ENCODE measurements around the gene FAM180B. TPM values are rescaled to one million over a fixed set of nuclear protein-coding genes. Genes with fewer than 3 reads are reported as not detected.
"Not testable (repeated sequence)": the region's sequence is repeated elsewhere in the genome, so short reads cannot be mapped to it uniquely, and the experiment has no call there.

The FAM180B gene
- total and polyA plus RNA-seq, 2 donors (not counting 1 experiment from before 2014, with no cell fraction given) = not detected

DNA sequence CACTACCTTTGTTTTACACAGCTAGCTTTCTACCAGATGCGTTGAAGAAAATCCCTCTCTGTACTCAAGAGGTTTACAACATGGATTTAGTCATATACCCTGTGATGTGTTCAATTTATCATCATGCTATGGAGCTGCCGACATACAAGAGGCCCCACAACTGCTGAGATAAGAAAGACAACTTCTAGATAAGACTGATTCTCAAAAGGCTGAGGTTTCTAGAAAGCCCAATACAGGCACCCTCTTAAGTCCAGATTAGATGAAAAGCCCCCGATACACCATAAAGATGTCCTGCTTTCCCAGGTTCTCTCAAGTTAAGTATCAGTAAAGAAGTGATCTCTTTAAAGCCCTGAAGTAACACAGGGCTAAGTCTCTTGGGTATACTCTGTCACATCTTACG, 41.5 kb downstream of the FAM180B start:
- TF ChIP-seq, protein P1, sequence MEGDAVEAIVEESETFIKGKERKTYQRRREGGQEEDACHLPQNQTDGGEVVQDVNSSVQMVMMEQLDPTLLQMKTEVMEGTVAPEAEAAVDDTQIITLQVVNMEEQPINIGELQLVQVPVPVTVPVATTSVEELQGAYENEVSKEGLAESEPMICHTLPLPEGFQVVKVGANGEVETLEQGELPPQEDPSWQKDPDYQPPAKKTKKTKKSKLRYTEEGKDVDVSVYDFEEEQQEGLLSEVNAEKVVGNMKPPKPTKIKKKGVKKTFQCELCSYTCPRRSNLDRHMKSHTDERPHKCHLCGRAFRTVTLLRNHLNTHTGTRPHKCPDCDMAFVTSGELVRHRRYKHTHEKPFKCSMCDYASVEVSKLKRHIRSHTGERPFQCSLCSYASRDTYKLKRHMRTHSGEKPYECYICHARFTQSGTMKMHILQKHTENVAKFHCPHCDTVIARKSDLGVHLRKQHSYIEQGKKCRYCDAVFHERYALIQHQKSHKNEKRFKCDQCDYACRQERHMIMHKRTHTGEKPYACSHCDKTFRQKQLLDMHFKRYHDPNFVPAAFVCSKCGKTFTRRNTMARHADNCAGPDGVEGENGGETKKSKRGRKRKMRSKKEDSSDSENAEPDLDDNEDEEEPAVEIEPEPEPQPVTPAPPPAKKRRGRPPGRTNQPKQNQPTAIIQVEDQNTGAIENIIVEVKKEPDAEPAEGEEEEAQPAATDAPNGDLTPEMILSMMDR (conservative IDR thresholded peaks at IDR 0.05 in 1 of 2, IDR thresholded peaks at IDR 0.05 in 1 of 2; ENCODE audit: low read depth in 1 of 2, low read length in 2 of 2) = no peak
- TF ChIP-seq EZH2 (IDR thresholded peaks at IDR 0.05; ENCODE audit: low read length, missing control alignments) = no peak
- Histone ChIP-seq H3K9ac (ENCODE audit: insufficient read depth, low read length) (no peak overlapping the region), H3K36me3 (ENCODE audit: control insufficient read depth, insufficient read depth, low read length) (peaks cover 11% of the 10 kb centered on the region), H3K9me3 (ENCODE audit: control insufficient read depth, insufficient read depth, low read depth, low read length) (no peaks in the 10 kb centered on the region), H3K4me3 (replicated peaks in 1 of 4; ENCODE audit: control extremely low read depth in 1 of 4, insufficient read depth in 1 of 4, low read depth in 3 of 4, low read length in 4 of 4) (no peak overlapping the region), H3K27me3 (ENCODE audit: control insufficient read depth, insufficient read depth, low read length) (no peaks in the 10 kb centered on the region), H3K27ac (ENCODE audit: insufficient read depth, low read length) (no peak overlapping the region), H2AFZ (ENCODE audit: low read length) (no peak overlapping the region), H3K79me2 (ENCODE audit: control insufficient read depth, insufficient read depth, low read length) (no peaks in the 10 kb centered on the region), H3K4me1 (ENCODE audit: control insufficient read depth, extremely low read depth, insufficient read depth, low read length) (no peaks in the 10 kb centered on the region), H4K20me1 (ENCODE audit: control insufficient read depth, extremely low read depth, insufficient read depth, low read length) (no peaks in the 10 kb centered on the region), H3K4me2 (ENCODE audit: extremely low read depth, insufficient read depth, low read length) (no peak overlapping the region)
- DNase-seq (ENCODE audit: low read depth in 2 of 2) = no peak

DNA sequence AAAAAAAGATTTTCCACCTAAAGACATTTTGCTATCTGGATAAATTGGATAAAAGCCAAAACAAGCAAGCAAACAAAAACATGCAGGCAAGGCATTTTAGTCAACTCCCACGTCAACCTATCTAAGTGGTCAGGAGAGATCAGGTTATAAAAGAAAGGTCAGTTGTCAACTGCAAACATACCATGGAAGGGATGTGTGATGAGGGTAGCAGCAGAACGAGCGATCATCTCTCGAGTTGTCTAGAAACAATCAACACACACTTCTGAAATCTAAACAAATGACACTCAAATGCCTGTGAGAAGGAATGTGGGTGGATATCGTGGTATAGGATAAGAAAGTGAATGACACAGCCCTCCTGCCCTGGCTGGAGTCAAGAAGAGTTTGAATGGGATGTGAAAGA, 45.0 kb downstream of the FAM180B start:
- Histone ChIP-seq H3K4me2 (ENCODE audit: extremely low read depth, insufficient read depth, low read length) (no peak overlapping the region), H3K27me3 (ENCODE audit: control insufficient read depth, insufficient read depth, low read length) (no peaks in the 10 kb centered on the region), H3K79me2 (ENCODE audit: control insufficient read depth, insufficient read depth, low read length) (no peaks in the 10 kb centered on the region), H2AFZ (ENCODE audit: low read length) (no peak overlapping the region), H3K4me1 (ENCODE audit: control insufficient read depth, extremely low read depth, insufficient read depth, low read length) (no peaks in the 10 kb centered on the region), H3K9ac (ENCODE audit: insufficient read depth, low read length) (no peak overlapping the region), H3K4me3 (replicated peaks in 1 of 4; ENCODE audit: control extremely low read depth in 1 of 4, insufficient read depth in 1 of 4, low read depth in 3 of 4, low read length in 4 of 4) (no peak overlapping the region), H3K9me3 (ENCODE audit: control insufficient read depth, insufficient read depth, low read depth, low read length) (no peaks in the 10 kb centered on the region), H3K27ac (ENCODE audit: insufficient read depth, low read length) (no peak overlapping the region), H3K36me3 (ENCODE audit: control insufficient read depth, insufficient read depth, low read length) (peaks cover 10% of the 10 kb centered on the region), H4K20me1 (ENCODE audit: control insufficient read depth, extremely low read depth, insufficient read depth, low read length) (no peaks in the 10 kb centered on the region)
- no peak for TF ChIP-seq EZH2 (IDR thresholded peaks at IDR 0.05; ENCODE audit: low read length, missing control alignments)
- TF ChIP-seq, protein P1 (conservative IDR thresholded peaks at IDR 0.05 in 1 of 2, IDR thresholded peaks at IDR 0.05 in 1 of 2; ENCODE audit: low read depth in 1 of 2, low read length in 2 of 2) = no peak
- DNase-seq (ENCODE audit: low read depth in 2 of 2) = no peak

DNA sequence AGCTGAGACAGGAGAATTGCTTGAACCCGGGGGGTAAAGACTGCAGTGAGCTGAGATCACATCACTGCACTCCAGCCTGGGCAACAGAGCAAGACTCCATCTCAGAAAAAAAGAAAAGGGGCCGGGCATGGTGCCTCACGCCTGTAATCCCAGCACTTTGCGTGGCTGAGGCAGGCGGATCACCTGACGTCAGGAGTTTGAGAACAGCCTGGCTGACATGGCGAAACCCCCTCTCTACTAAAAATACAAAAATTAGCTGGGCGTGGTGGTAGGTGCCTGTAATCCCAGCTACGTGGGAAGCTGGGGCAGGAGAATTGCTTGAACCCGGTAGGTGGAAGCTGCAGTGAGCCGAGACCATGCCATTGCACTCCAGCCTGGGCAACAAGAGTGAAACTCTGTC, 49.9 kb downstream of the FAM180B start:
- H3K4me1 ChIP-seq (ENCODE audit: control insufficient read depth, extremely low read depth, insufficient read depth, low read length); H4K20me1 ChIP-seq (ENCODE audit: control insufficient read depth, extremely low read depth, insufficient read depth, low read length); H3K4me3 ChIP-seq (replicated peaks in 1 of 4; ENCODE audit: control extremely low read depth in 1 of 4, insufficient read depth in 1 of 4, low read depth in 3 of 4, low read length in 4 of 4); H3K27me3 ChIP-seq (ENCODE audit: control insufficient read depth, insufficient read depth, low read length); H3K27ac ChIP-seq (ENCODE audit: insufficient read depth, low read length); DNase-seq (ENCODE audit: low read depth in 2 of 2); H3K9me3 ChIP-seq (ENCODE audit: control insufficient read depth, insufficient read depth, low read depth, low read length); H3K9ac ChIP-seq (ENCODE audit: insufficient read depth, low read length); H2AFZ ChIP-seq (ENCODE audit: low read length); H3K36me3 ChIP-seq (ENCODE audit: control insufficient read depth, insufficient read depth, low read length); H3K4me2 ChIP-seq (ENCODE audit: extremely low read depth, insufficient read depth, low read length): not testable (repeated sequence)
- peaks cover 22% of the 10 kb centered on the region for H3K79me2 ChIP-seq (ENCODE audit: control insufficient read depth, insufficient read depth, low read length)

Other genes with a start within 250 kb of the FAM180B start
- not detected in 2 replicates for gene MYBPC3, start 234.0 kb upstream of the FAM180B start, total RNA-seq
- gene MYBPC3, start 234.0 kb upstream of the FAM180B start, polyA plus RNA-seq = not detected in 2 replicates
- not detected in 2 replicates for gene SPI1, start 208.1 kb upstream of the FAM180B start, total RNA-seq
- gene SPI1, start 208.1 kb upstream of the FAM180B start, polyA plus RNA-seq = not detected in 2 replicates
- gene SLC39A13, start 178.1 kb upstream of the FAM180B start, total RNA-seq = 46.0 and 62.9 TPM in 2 replicates
- 52.2 and 88.7 TPM in 2 replicates for gene SLC39A13, start 178.1 kb upstream of the FAM180B start, polyA plus RNA-seq
- 107 and 155 TPM in 2 replicates for gene PSMC3, start 160.2 kb upstream of the FAM180B start, total RNA-seq
- 294 and 353 TPM in 2 replicates for gene PSMC3, start 160.2 kb upstream of the FAM180B start, polyA plus RNA-seq
- gene RAPSN, start 137.5 kb upstream of the FAM180B start, total RNA-seq = under 0.01 and 0.17 TPM in 2 replicates
- not detected in 2 replicates for gene RAPSN, start 137.5 kb upstream of the FAM180B start, polyA plus RNA-seq
- 74.2 and 100 TPM in 2 replicates for gene CELF1, start 33.5 kb upstream of the FAM180B start, total RNA-seq
- 72.6 and 81.1 TPM in 2 replicates for gene CELF1, start 33.5 kb upstream of the FAM180B start, polyA plus RNA-seq
- gene PTPMT1, start 21.1 kb upstream of the FAM180B start, total RNA-seq = 58.6 and 84.9 TPM in 2 replicates
- gene PTPMT1, start 21.1 kb upstream of the FAM180B start, polyA plus RNA-seq = 47.8 and 55.4 TPM in 2 replicates
- 17.7 and 20.0 TPM in 2 replicates for gene KBTBD4, start 7.7 kb upstream of the FAM180B start, total RNA-seq
- 19.9 and 21.7 TPM in 2 replicates for gene KBTBD4, start 7.7 kb upstream of the FAM180B start, polyA plus RNA-seq
- 76.5 and 78.8 TPM in 2 replicates for gene NDUFS3, start 7.6 kb upstream of the FAM180B start, total RNA-seq
- 113 and 164 TPM in 2 replicates for gene NDUFS3, start 7.6 kb upstream of the FAM180B start, polyA plus RNA-seq
- gene C1QTNF4, start 7.7 kb downstream of the FAM180B start, total RNA-seq = under 0.01 TPM in 2 replicates
- gene C1QTNF4, start 7.7 kb downstream of the FAM180B start, polyA plus RNA-seq = 0.03 TPM in 1 of 2 replicates, not detected in the other
- gene MTCH2, start 55.9 kb downstream of the FAM180B start, total RNA-seq = 52.1 and 64.4 TPM in 2 replicates
- 169 and 215 TPM in 2 replicates for gene MTCH2, start 55.9 kb downstream of the FAM180B start, polyA plus RNA-seq
- gene AGBL2, start 128.7 kb downstream of the FAM180B start, total RNA-seq = 2.1 and 2.3 TPM in 2 replicates
- gene AGBL2, start 128.7 kb downstream of the FAM180B start, polyA plus RNA-seq = 0.75 and 1.2 TPM in 2 replicates
- 51.9 and 82.9 TPM in 2 replicates for gene FNBP4, start 180.7 kb downstream of the FAM180B start, total RNA-seq
- gene FNBP4, start 180.7 kb downstream of the FAM180B start, polyA plus RNA-seq = 54.7 and 57.3 TPM in 2 replicates